Left lung (tissue), 10 donors: ENCODE results near the gene RNF113B. TPM values are rescaled to one million over a fixed set of nuclear protein-coding genes. Genes with fewer than 3 reads are reported as not detected.

Source experiments
- ATAC-seq: fragments of 200-7000 bp; cut with Tn5 transposase; one replicate; pipeline ENCODE4 v1.9.1; 2020; ENCODE audit warnings: moderate library complexity
- DNase-seq, 4 donors: peaks; one replicate each; pipeline ENCODE4 v3.0.0-alpha.2; 2013 to 2020
- H3K27ac ChIP-seq, 2 donors: fragments of 200-600 bp; sonication (generic) in 1 of 2; one replicate each; pipeline versions ENCODE4 v1.5.0 to v1.8.0; 2020 to 2021
- H3K27me3 ChIP-seq, 2 donors: fragments of 200-600 bp; sonication (generic) in 1 of 2; one replicate each; pipeline versions ENCODE4 v1.5.0 to v1.8.0; 2020 to 2021
- H3K36me3 ChIP-seq, 2 donors: fragments of 200-600 bp; sonication (generic) in 1 of 2; one replicate each; pipeline versions ENCODE4 v1.5.0 to v1.8.0; 2020 to 2021
- H3K4me1 ChIP-seq, 2 donors: fragments of 200-600 bp; one replicate each; pipeline ENCODE4 v1.8.0; 2021
- H3K4me3 ChIP-seq, 2 donors: fragments of 200-600 bp; sonication (generic) in 1 of 2; one replicate each; pipeline versions ENCODE4 v1.5.0 to v1.8.0; 2020 to 2021; ENCODE audit warnings: mild to moderate bottlenecking in 1 of 2
- H3K9me3 ChIP-seq, 2 donors: fragments of 200-600 bp; sonication (generic) in 1 of 2; one replicate each; pipeline versions ENCODE4 v1.5.0 to v1.8.0; 2020 to 2021
- CTCF ChIP-seq, 2 donors: fragments of 200-600 bp; sonication (generic) in 1 of 2; IDR thresholded peaks; one replicate each; pipeline versions ENCODE4 v1.5.0 to v1.8.0; 2021; ENCODE audit warnings: antibody characterized with exemption in 2 of 2
- intact Hi-C, 2 donors: fragments of 100-400 bp; cut with DNase I; formaldehyde crosslinking; loops; one replicate each; pipeline versions ENCODE4 v1.11.2 to v1.14.2; 2022
- polyA plus RNA-seq, 6 donors: library from polyadenylated mRNA; unstranded; fragments of 120-200 nt; gene quantifications; one replicate each; pipeline ENCODE4 v1.2.1, GENCODE V29; 2013; ENCODE audit not compliant: insufficient read length in 6 of 6
- total RNA-seq, 2 donors: library from RNA; stranded (reverse); fragmentation: NEBNext Ultra II Directional; extraction: Animal tissue kit (Norgen Biotek cat#: 25700); gene quantifications; one replicate each; pipeline ENCODE4 v1.2.1, GENCODE V29; 2021
- donor health status: DM: no; HTN: yes; CAD: no.
- donor health status: DM: no; HTN: no; CAD: no.

The RNF113B gene
- total and polyA plus RNA-seq, 8 donors = 0.18 TPM; not detected in 7

- Histone ChIP-seq H3K9me3 (no peaks in the 10 kb centered on the region), H3K27me3 (no peaks in the 10 kb centered on the region), H3K4me1 (peaks cover 0 to 12% of the 10 kb centered on the region in 2 donors), H3K36me3 (no peaks in the 10 kb centered on the region), H3K4me3 (no peak overlapping the region), H3K27ac (no peak overlapping the region)
- no peak for DNase-seq
- no peak for ATAC-seq
- no peak for TF ChIP-seq CTCF (IDR thresholded peaks at IDR 0.05)
- intact Hi-C loops = no loop called here
Measured at GRCh38 chr13:98187155-98187964, 10.3 kb upstream of the RNF113B start.

- Histone ChIP-seq H3K4me1 (peaks cover 0 to 4% of the 10 kb centered on the region in 2 donors), H3K27ac (no peak overlapping the region), H3K27me3 (no peaks in the 10 kb centered on the region), H3K4me3 (no peak overlapping the region), H3K9me3 (no peaks in the 10 kb centered on the region), H3K36me3 (no peaks in the 10 kb centered on the region)
- DNase-seq = no peak
- no peak for TF ChIP-seq CTCF (IDR thresholded peaks at IDR 0.05)
- ATAC-seq = no peak
- intact Hi-C loops = no loop called here
Measured at GRCh38 chr13:98184792-98185191, 7.7 kb upstream of the RNF113B start.

GRCh38 chr13:98182589-98182988 lies 5.5 kb upstream of the RNF113B start:
- Histone ChIP-seq H3K9me3 (no peaks in the 10 kb centered on the region), H3K4me1 (no peaks in the 10 kb centered on the region), H3K27ac (no peak overlapping the region), H3K27me3 (no peaks in the 10 kb centered on the region), H3K4me3 (no peak overlapping the region), H3K36me3 (no peaks in the 10 kb centered on the region)
- intact Hi-C loops = no loop called here
- no peak for DNase-seq
- no peak for ATAC-seq
- no peak for TF ChIP-seq CTCF (IDR thresholded peaks at IDR 0.05)

GRCh38 chr13:98182153-98182552 lies 5.1 kb upstream of the RNF113B start:
- intact Hi-C loops = no loop called here
- H3K27ac ChIP-seq = no peak overlapping the region
- H3K4me1 ChIP-seq = no peaks in the 10 kb centered on the region
- ATAC-seq (no peak), DNase-seq (no peak)
- H3K27me3 ChIP-seq = no peaks in the 10 kb centered on the region
- H3K36me3 ChIP-seq = peaks cover 0 to under 1% of the 10 kb centered on the region in 2 donors
- no peaks in the 10 kb centered on the region for H3K9me3 ChIP-seq
- TF ChIP-seq CTCF (IDR thresholded peaks at IDR 0.05) = no peak
- H3K4me3 ChIP-seq = no peak overlapping the region

- Histone ChIP-seq H3K27ac (no peak overlapping the region), H3K4me1 (no peaks in the 10 kb centered on the region), H3K4me3 (no peak overlapping the region), H3K36me3 (peaks cover 0 to 9% of the 10 kb centered on the region in 2 donors), H3K9me3 (no peaks in the 10 kb centered on the region), H3K27me3 (no peaks in the 10 kb centered on the region)
- no peak for DNase-seq
- TF ChIP-seq CTCF (IDR thresholded peaks at IDR 0.05) = no peak
- intact Hi-C loops = no loop called here
- ATAC-seq = no peak
Measured at GRCh38 chr13:98181111-98181815, 4.2 kb upstream of the RNF113B start.
